H1 (cell line): ENCODE measurements around the gene KMT5B. TPM values are rescaled to one million over a fixed set of nuclear protein-coding genes. Genes with fewer than 3 reads are reported as not detected.

Experiments used
- CTCF ChIA-PET: fragments of 300-600 bp; sonication (Branson Sonifier 250); formaldehyde crosslinking; loops from one replicate; lab custom pipeline; 2021; ENCODE audit not compliant: partially characterized antibody; lab: Charles Lee
- POLR2A ChIA-PET: fragments of 300-600 bp; sonication (Branson Sonifier 250); formaldehyde crosslinking; loops from one replicate; lab custom pipeline; 2021; ENCODE audit warnings: inconsistent platforms; ENCODE audit not compliant: partially characterized antibody; lab: Charles Lee
- DNase-seq, 2 experiments: peaks; one replicate each; pipeline versions ENCODE4 v3.0.0 to v3.0.0-alpha.2; 2010 to 2022; ENCODE audit warnings: low spot score in 2 of 2, low read depth in 1 of 2, mixed read lengths in 1 of 2
- FAIRE-seq: peaks from 2 replicates; lab custom pipeline; 2011; peaks lifted over from hg19 to GRCh38; lab: Jason Lieb, UNC
- H2AFZ ChIP-seq: 2 replicates; pipeline ENCODE4 v1.8.1; 2012; ENCODE audit warnings: low read length, inconsistent platforms
- H2AK5ac ChIP-seq: 2 replicates; pipeline ENCODE4 v1.6.1; 2013; ENCODE audit warnings: low read depth, low read length
- H2BK120ac ChIP-seq: replicated peaks from 2 replicates; pipeline ENCODE3; 2013; ENCODE audit warnings: low read depth, low read length, inconsistent platforms
- H2BK12ac ChIP-seq: 2 replicates; pipeline ENCODE4 v1.6.1; 2013; ENCODE audit warnings: low read depth, low read length
- H2BK15ac ChIP-seq: 2 replicates; pipeline ENCODE4 v1.6.1; 2013; ENCODE audit warnings: low read length
- H2BK20ac ChIP-seq: 2 replicates; pipeline ENCODE4 v1.6.1; 2013; ENCODE audit warnings: low read length
- H2BK5ac ChIP-seq: 2 replicates; pipeline ENCODE4 v1.6.1; 2013; ENCODE audit warnings: low read depth, low read length
- H3K14ac ChIP-seq: 2 replicates; pipeline ENCODE4 v1.6.1; 2013; ENCODE audit warnings: inconsistent platforms; ENCODE audit not compliant: insufficient read length
- H3K18ac ChIP-seq: 2 replicates; pipeline ENCODE4 v1.6.1; 2013; ENCODE audit warnings: low read length; ENCODE audit errors: extremely low read depth
- H3K23ac ChIP-seq: 2 replicates; pipeline ENCODE4 v1.6.1; 2013; ENCODE audit warnings: inconsistent platforms; ENCODE audit not compliant: insufficient read length
- H3K23me2 ChIP-seq: 2 replicates; pipeline ENCODE4 v1.6.1; 2013; ENCODE audit warnings: low read depth, low read length
- H3K27ac ChIP-seq: 2 replicates; pipeline ENCODE4 v1.6.1; 2011; ENCODE audit warnings: low read depth, low read length, inconsistent platforms
- H3K27me3 ChIP-seq, 4 experiments: replicated peaks in 1 of 4; 1 replicate in 1 of 4; 2 replicates in 3 of 4; pipeline versions ENCODE4 v1.6.1 to v1.8.1; 2011 to 2013; ENCODE audit warnings: low read length in 3 of 4, mild to moderate bottlenecking in 3 of 4, inconsistent platforms in 2 of 4, mixed read lengths in 2 of 4, moderate library complexity in 1 of 4; ENCODE audit not compliant: control insufficient read depth in 3 of 4, insufficient read depth in 3 of 4; ENCODE audit errors: extremely low read depth in 1 of 4
- H3K36me3 ChIP-seq, 4 experiments: 2 replicates each; pipeline versions ENCODE4 v1.6.1 to v1.8.1; 2011 to 2013; ENCODE audit warnings: mild to moderate bottlenecking in 4 of 4, low read length in 3 of 4, moderate library complexity in 2 of 4, control low read depth in 1 of 4, inconsistent platforms in 1 of 4; ENCODE audit not compliant: insufficient read depth in 4 of 4, control insufficient read depth in 2 of 4
- H3K4ac ChIP-seq: replicated peaks from 2 replicates; pipeline ENCODE3; 2013; ENCODE audit warnings: low read length, low read depth, mixed read lengths, inconsistent platforms; ENCODE audit not compliant: insufficient read length
- H3K4me1 ChIP-seq, 4 experiments: replicated peaks in 1 of 4; 1 replicate in 1 of 4; 2 replicates in 3 of 4; pipeline versions ENCODE4 v1.6.1 to v1.8.1; 2011 to 2013; ENCODE audit warnings: low read length in 3 of 4, inconsistent platforms in 2 of 4, mixed read lengths in 1 of 4; ENCODE audit not compliant: insufficient read depth in 4 of 4, control insufficient read depth in 3 of 4
- H3K4me2 ChIP-seq, 2 experiments: 2 replicates each; pipeline versions ENCODE4 v1.6.1 to v1.8.1; 2011 to 2013; ENCODE audit warnings: low read depth in 2 of 2, low read length in 2 of 2, control low read depth in 1 of 2, inconsistent platforms in 1 of 2, mild to moderate bottlenecking in 1 of 2; ENCODE audit not compliant: insufficient read depth in 1 of 2
- H3K4me3 ChIP-seq, 4 experiments: fragments of 200-600, 300-600 bp in 1 of 4; sonication (generic), shearing (Covaris generic), sonication (Bioruptor Twin) in 1 of 4; 2 replicates each; pipeline versions ENCODE4 v1.5.1 to v1.8.1; 2011 to 2016; ENCODE audit warnings: low read length in 4 of 4, low read depth in 3 of 4, control low read depth in 2 of 4, inconsistent platforms in 2 of 4, mild to moderate bottlenecking in 2 of 4, mixed read lengths in 1 of 4, moderate library complexity in 1 of 4; ENCODE audit not compliant: insufficient read depth in 2 of 4; ENCODE audit errors: extremely low read depth in 1 of 4
- H3K56ac ChIP-seq: replicated peaks from 2 replicates; pipeline ENCODE3; 2013; ENCODE audit warnings: low read depth, mild to moderate bottlenecking, mixed read lengths, low read length, inconsistent platforms; ENCODE audit not compliant: insufficient read length
- H3K79me1 ChIP-seq: 2 replicates; pipeline ENCODE4 v1.6.1; 2013; ENCODE audit warnings: low read depth, low read length, control low read depth
- H3K79me2 ChIP-seq, 2 experiments: 2 replicates each; pipeline versions ENCODE4 v1.6.1 to v1.8.1; 2012 to 2013; ENCODE audit warnings: low read length in 2 of 2, mild to moderate bottlenecking in 2 of 2, inconsistent platforms in 1 of 2; ENCODE audit not compliant: insufficient read depth in 2 of 2, control insufficient read depth in 1 of 2
- H3K9ac ChIP-seq, 4 experiments: replicated peaks in 1 of 4; 1 replicate in 1 of 4; 2 replicates in 3 of 4; pipeline versions ENCODE4 v1.6.1 to v1.8.1; 2011 to 2013; ENCODE audit warnings: low read depth in 3 of 4, low read length in 3 of 4, control low read depth in 2 of 4, mild to moderate bottlenecking in 2 of 4, moderate library complexity in 2 of 4, inconsistent platforms in 1 of 4; ENCODE audit errors: extremely low read depth in 1 of 4
- H3K9me3 ChIP-seq, 2 experiments: 2 replicates each; pipeline versions ENCODE4 v1.6.1 to v1.8.1; 2012 to 2013; ENCODE audit warnings: mild to moderate bottlenecking in 2 of 2, moderate library complexity in 2 of 2, control low read depth in 1 of 2, inconsistent platforms in 1 of 2, low read depth in 1 of 2, low read length in 1 of 2, mixed read lengths in 1 of 2; ENCODE audit not compliant: insufficient read depth in 2 of 2
- H4K20me1 ChIP-seq, 2 experiments: replicated peaks in 1 of 2; 2 replicates each; pipeline versions ENCODE3 to v1.8.1; 2011 to 2013; ENCODE audit warnings: inconsistent platforms in 2 of 2, low read length in 2 of 2, mild to moderate bottlenecking in 1 of 2; ENCODE audit not compliant: insufficient read depth in 2 of 2, control insufficient read depth in 1 of 2
- H4K5ac ChIP-seq: 2 replicates; pipeline ENCODE4 v1.6.1; 2013; ENCODE audit warnings: low read length, low read depth, mixed read lengths, inconsistent platforms; ENCODE audit not compliant: insufficient read length
- H4K8ac ChIP-seq: 2 replicates; pipeline ENCODE4 v1.8.0; 2013; ENCODE audit warnings: mild to moderate bottlenecking, moderate library complexity, low read length, inconsistent platforms; ENCODE audit not compliant: insufficient read depth; ENCODE audit errors: extremely low read depth
- H4K91ac ChIP-seq: replicated peaks from 2 replicates; pipeline ENCODE3; 2013; ENCODE audit warnings: low read length, mixed read lengths, inconsistent platforms; ENCODE audit not compliant: insufficient read length
- ASH2L ChIP-seq: fragments of 200-600, 300-600 bp; sonication (generic); IDR thresholded peaks from one replicate; pipeline ENCODE4 v1.7.1; 2017; ENCODE audit warnings: low read length
- CBX5 ChIP-seq: fragments of 300-800, 300-1000 bp; sonication (generic); IDR thresholded peaks from 2 replicates; pipeline ENCODE4 v1.7.1; 2016; ENCODE audit warnings: antibody characterized with exemption, low read length, low read depth
- CREB1 ChIP-seq: IDR thresholded peaks from 2 replicates; pipeline ENCODE4 v1.6.1; 2012; ENCODE audit warnings: inconsistent platforms
- GTF2F1 ChIP-seq: IDR thresholded peaks from 2 replicates; pipeline ENCODE4 v1.6.1; 2012; ENCODE audit warnings: low read depth, low read length, improper control_type of control experiment, borderline replicate concordance
- KDM1A ChIP-seq: fragments of 200-600, 300-600 bp; sonication (generic); IDR thresholded peaks from 2 replicates; pipeline ENCODE4 v1.7.1; 2016; ENCODE audit warnings: mild to moderate bottlenecking, low read length, borderline replicate concordance
- WGBS, 2 experiments: shearing (Covaris generic) in 1 of 2; methylation state at CpG; one replicate each; pipeline versions ENCODE4 v1.1.6 to v1.1.7; 2013 to 2015; ENCODE audit warnings: low lambda C conversion rate in 2 of 2, mixed read lengths in 2 of 2, inconsistent platforms in 1 of 2, low coverage in 1 of 2, missing lambda C conversion rate in 1 of 2; ENCODE audit not compliant: insufficient replicate concordance in 2 of 2, insufficient coverage in 1 of 2, insufficient read length in 1 of 2; ENCODE audit errors: extremely low coverage in 1 of 2, missing lambda C conversion rate in 1 of 2; 5-methylcytosine and 5-hydroxymethylcytosine counted together
- polyA plus RNA-seq, 7 experiments: library from polyadenylated mRNA; depleted of rRNA in 3 of 7; stranded (reverse) in 5 of 7; unstranded in 2 of 7; fragments of >200 nt in 5 of 7; fragments of 200-250 nt in 2 of 7; gene quantifications; 1 replicate in 5 of 7; 2 replicates in 1 of 7; 4 replicates in 1 of 7; pipeline versions ENCODE4 v1.2.1 to v1.2.3, GENCODE V29; 2011 to 2013; ENCODE audit warnings: missing spikeins in 2 of 7, mixed read lengths in 2 of 7
- total RNA-seq: library from RNA; stranded (reverse); fragmentation: NEBNext Ultra II Directional; extraction: Animal tissue kit (Norgen Biotek cat#: 25700); gene quantifications from 2 replicates; pipeline ENCODE4 v1.2.1, GENCODE V29; 2021

The KMT5B gene
- total and polyA plus RNA-seq, 2 of the 8 experiments (the other 6 are each of a cell fraction or from before 2014, with no cell fraction given) = 11.0 to 40.8 TPM

- TF ChIP-seq GTF2F1 = no peak
- TF ChIP-seq CBX5 = no peak
- TF ChIP-seq KDM1A = no peak
- no peak for TF ChIP-seq ASH2L
- TF ChIP-seq CREB1 = no peak
- H2BK15ac ChIP-seq = no peak overlapping the region
- H3K23ac ChIP-seq = no peak overlapping the region
- no peak overlapping the region for H3K56ac ChIP-seq
- no peaks in the 10 kb centered on the region for H3K9me3 ChIP-seq
- no peak overlapping the region for H3K4me2 ChIP-seq
- no peak overlapping the region for H4K5ac ChIP-seq
- H3K18ac ChIP-seq = no peak overlapping the region
- no peak overlapping the region for H2AK5ac ChIP-seq
- H2BK20ac ChIP-seq = no peak overlapping the region
- peaks cover 15% of the 10 kb centered on the region for H3K79me1 ChIP-seq
- no peak overlapping the region for H4K8ac ChIP-seq
- no peak overlapping the region for H4K91ac ChIP-seq
- no peak overlapping the region for H3K14ac ChIP-seq
- H3K23me2 ChIP-seq = no peaks in the 10 kb centered on the region
- FAIRE-seq = no peak
- H3K27ac ChIP-seq = no peak overlapping the region
- H3K4me1 ChIP-seq = peaks cover 0 to 7% (median 3%) of the 10 kb centered on the region in 4 experiments; a peak in 3 of 7 replicates
- peaks cover 14 to 26% of the 10 kb centered on the region in 2 experiments for H4K20me1 ChIP-seq
- H3K4me3 ChIP-seq = no peak overlapping the region
- no peak overlapping the region; a peak in 1 of 7 replicates for H3K9ac ChIP-seq
- CTCF ChIA-PET = interaction anchor here (0.6 to 1.4 kb wide), 9 partner anchors 8 to 1699 kb away, joined by 3 to 6 read pairs (median 3); no protein-coding TSS in a partner anchor
- H2AFZ ChIP-seq = no peak overlapping the region
- no peak for DNase-seq
- POLR2A ChIA-PET = interaction anchor here (0.7 to 4.7 kb wide), 9 partner anchors 9 to 166 kb away, joined by 3 to 47 read pairs (median 3); partner anchors contain the start of genes C11orf24 and CHKA
- WGBS, 2 experiments = 82% methylated on average over 8 of the region's 8 CpGs; no CpG with 5 or more reads in 1 of the 2 experiments
- H2BK120ac ChIP-seq = no peak overlapping the region
- H3K79me2 ChIP-seq = peaks cover 51 to 99% of the 10 kb centered on the region in 2 experiments
- H3K36me3 ChIP-seq = peaks cover 0 to 3% (median 1%) of the 10 kb centered on the region in 4 experiments; a peak in 2 of 8 replicates
- no peak overlapping the region for H2BK12ac ChIP-seq
- no peaks in the 10 kb centered on the region for H3K27me3 ChIP-seq
- H3K4ac ChIP-seq = peak overlapping the region; percentile 72
- H2BK5ac ChIP-seq = 0 out of 2 replicates have a peak overlapping the region, but pooled peaks have one; percentile 35
Measured at GRCh38 chr11:68106165-68106940, 106.7 kb downstream of the KMT5B start.
